Naive thymus-derived CD4-positive, alpha-beta T cell (primary cell): Measurements from ENCODE around the gene SCGB3A2. TPM values are rescaled to one million over a fixed set of nuclear protein-coding genes. Genes with fewer than 3 reads are reported as not detected.

Experiments
- ATAC-seq: fragments of 150-1000 bp; cut with Tn5 transposase; 2 replicates; pipeline ENCODE4 v1.10.0; 2021; ENCODE audit warnings: mild to moderate bottlenecking, moderate library complexity
- CTCF ChIA-PET: fragments of 350-600 bp; sonication (Branson Sonifier 250); formaldehyde crosslinking; loops from one replicate; lab custom pipeline; 2021; ENCODE audit warnings: antibody characterized with exemption; lab: Charles Lee
- POLR2A ChIA-PET: fragments of 350-600 bp; sonication (Branson Sonifier 250); formaldehyde crosslinking; loops from one replicate; lab custom pipeline; 2021; ENCODE audit warnings: antibody characterized with exemption, inconsistent platforms; lab: Charles Lee
- DNase-seq, 9 donors: peaks; one replicate each; pipeline versions ENCODE4 v3.0.0 to v3.0.0-alpha.2; 2020 to 2022; ENCODE audit warnings: mixed read lengths in 1 of 9
- H3K27ac ChIP-seq: one replicate; pipeline ENCODE4 v1.7.0; 2013; ENCODE audit warnings: mild to moderate bottlenecking, low read depth, low read length, moderate library complexity
- H3K27me3 ChIP-seq, 2 donors: one replicate each; pipeline ENCODE4 v1.7.0; 2013; ENCODE audit warnings: low read length in 2 of 2, mild to moderate bottlenecking in 2 of 2, moderate library complexity in 2 of 2; ENCODE audit not compliant: control insufficient read depth in 2 of 2, insufficient read depth in 2 of 2
- H3K36me3 ChIP-seq, 3 experiments: 1 replicate in 2 of 3; 2 replicates in 1 of 3; pipeline ENCODE4 v1.7.0; 2013; ENCODE audit warnings: low read length in 3 of 3, mild to moderate bottlenecking in 3 of 3, moderate library complexity in 1 of 3; ENCODE audit not compliant: insufficient read depth in 3 of 3, control insufficient read depth in 2 of 3
- H3K4me1 ChIP-seq, 2 donors: one replicate each; pipeline ENCODE4 v1.7.0; 2013; ENCODE audit warnings: low read length in 2 of 2, mild to moderate bottlenecking in 2 of 2, moderate library complexity in 1 of 2; ENCODE audit not compliant: control insufficient read depth in 2 of 2, insufficient read depth in 2 of 2
- H3K4me3 ChIP-seq: 2 replicates; pipeline ENCODE4 v1.7.0; 2013; ENCODE audit warnings: mild to moderate bottlenecking, low read length
- H3K9me3 ChIP-seq, 3 experiments: 1 replicate in 2 of 3; 2 replicates in 1 of 3; pipeline ENCODE4 v1.7.0; 2013; ENCODE audit warnings: low read length in 3 of 3; ENCODE audit not compliant: control insufficient read depth in 2 of 3
- H3K27ac Mint-ChIP-seq, 9 donors: one replicate each; pipeline ENCODE4 v1.8.0; 2020 to 2022; ENCODE audit warnings: mixed read lengths in 9 of 9, mild to moderate bottlenecking in 8 of 9, moderate library complexity in 5 of 9, inconsistent platforms in 2 of 9
- H3K27me3 Mint-ChIP-seq, 5 donors: one replicate each; pipeline ENCODE4 v1.8.0; 2021 to 2022; ENCODE audit warnings: mixed read lengths in 5 of 5, mild to moderate bottlenecking in 1 of 5
- H3K36me3 Mint-ChIP-seq, 5 donors: one replicate each; pipeline ENCODE4 v1.8.0; 2020 to 2022; ENCODE audit warnings: mixed read lengths in 5 of 5, mild to moderate bottlenecking in 3 of 5, inconsistent platforms in 1 of 5
- H3K4me1 Mint-ChIP-seq, 7 donors: one replicate each; pipeline ENCODE4 v1.8.0; 2020 to 2022; ENCODE audit warnings: mixed read lengths in 7 of 7, mild to moderate bottlenecking in 3 of 7, inconsistent platforms in 1 of 7
- H3K4me3 Mint-ChIP-seq, 10 donors: one replicate each; pipeline ENCODE4 v1.8.0; 2020 to 2022; ENCODE audit warnings: mild to moderate bottlenecking in 10 of 10, mixed read lengths in 10 of 10, moderate library complexity in 6 of 10, inconsistent platforms in 2 of 10
- H3K9me3 Mint-ChIP-seq, 11 donors: one replicate each; pipeline ENCODE4 v1.8.0; 2020 to 2022; ENCODE audit warnings: mixed read lengths in 11 of 11, mild to moderate bottlenecking in 4 of 11, inconsistent platforms in 1 of 11, moderate library complexity in 1 of 11
- intact Hi-C, 2 donors: fragments of 100-400 bp; cut with micrococcal nuclease; formaldehyde crosslinking; loops; one replicate each; pipeline ENCODE4 v1.15.1; 2023
- polyA plus RNA-seq, 2 donors: library from polyadenylated mRNA; unstranded; fragments of 300-500 nt; fragmentation: Illumina TruSeq; gene quantifications; one replicate each; pipeline ENCODE4 v1.2.3, GENCODE V29; 2021
- total RNA-seq, 6 experiments: library from RNA in 5 of 6; stranded (reverse) in 5 of 6; gene quantifications; 1 replicate in 5 of 6; 2 replicates in 1 of 6; pipeline ENCODE4 v1.2.3 and lab custom pipeline; 2021 to 2026

SCGB3A2 gene
- total and polyA plus RNA-seq, 7 experiments from 2014 or later = not detected

GRCh38 chr5:147854894-147855773, 23.4 kb upstream of the SCGB3A2 start:
- Mint-ChIP-seq H3K27ac (no peak overlapping the region), H3K36me3 (no peaks in the 10 kb centered on the region), H3K27me3 (peaks cover 5 to 23% (median 9%) of the 10 kb centered on the region in 5 donors), H3K9me3 (peaks cover 0 to 3% (median 0%) of the 10 kb centered on the region in 11 donors), H3K4me3 (no peak overlapping the region), H3K4me1 (peaks cover 0 to 5% (median 0%) of the 10 kb centered on the region in 7 donors)
- intact Hi-C loops = loop anchor here in 1 of 2 donors (5.0 kb wide), 1 partner anchor 517 kb away; no protein-coding TSS in a partner anchor
- no peaks in the 10 kb centered on the region for H3K36me3 ChIP-seq
- ChIA-PET POLR2A (no interaction called here), CTCF (interaction anchor here (0.5 kb wide), 1 partner anchor 1261 kb away, joined by 3 read pairs; no protein-coding TSS in a partner anchor)
- DNase-seq (no peak), ATAC-seq (no peak)
- H3K27me3 ChIP-seq = peaks cover 0 to 3% of the 10 kb centered on the region in 2 donors
- no peaks in the 10 kb centered on the region for H3K4me1 ChIP-seq
- H3K9me3 ChIP-seq = no peaks in the 10 kb centered on the region
- no peak overlapping the region for H3K27ac ChIP-seq
- H3K4me3 ChIP-seq = no peak overlapping the region

GRCh38 chr5:147855774-147856069, 22.8 kb upstream of the SCGB3A2 start:
- Mint-ChIP-seq H3K27me3 (peaks cover 5 to 23% (median 9%) of the 10 kb centered on the region in 5 donors), H3K27ac (no peak overlapping the region), H3K36me3 (no peaks in the 10 kb centered on the region), H3K9me3 (peaks cover 0 to 3% (median 0%) of the 10 kb centered on the region in 11 donors), H3K4me3 (no peak overlapping the region), H3K4me1 (peaks cover 0 to 5% (median 0%) of the 10 kb centered on the region in 7 donors)
- no peaks in the 10 kb centered on the region for H3K36me3 ChIP-seq
- no peaks in the 10 kb centered on the region for H3K4me1 ChIP-seq
- no peak overlapping the region for H3K4me3 ChIP-seq
- CTCF ChIA-PET = interaction anchor here (0.5 kb wide), 1 partner anchor 1260 kb away, joined by 3 read pairs; no protein-coding TSS in a partner anchor
- ATAC-seq (no peak), DNase-seq (no peak)
- peaks cover 0 to 3% of the 10 kb centered on the region in 2 donors for H3K27me3 ChIP-seq
- POLR2A ChIA-PET = no interaction called here
- no peak overlapping the region for H3K27ac ChIP-seq
- intact Hi-C loops = loop anchor here (2.0 to 5.0 kb wide), 2 partner anchors 517 to 875 kb away; no protein-coding TSS in a partner anchor
- H3K9me3 ChIP-seq = no peaks in the 10 kb centered on the region

GRCh38 chr5:147856801-147857200, 21.7 kb upstream of the SCGB3A2 start:
- ChIA-PET POLR2A (no interaction called here), CTCF (interaction anchor here (0.5 kb wide), 1 partner anchor 30 kb away, joined by 3 read pairs; no protein-coding TSS in a partner anchor)
- no peaks in the 10 kb centered on the region for H3K9me3 Mint-ChIP-seq
- no peaks in the 10 kb centered on the region for H3K36me3 Mint-ChIP-seq
- Histone ChIP-seq H3K4me1 (no peaks in the 10 kb centered on the region), H3K9me3 (no peaks in the 10 kb centered on the region), H3K27ac (no peak overlapping the region), H3K27me3 (peaks cover 0 to 3% of the 10 kb centered on the region in 2 donors), H3K36me3 (no peaks in the 10 kb centered on the region), H3K4me3 (no peak overlapping the region)
- DNase-seq (no peak), ATAC-seq (no peak)
- H3K4me1 Mint-ChIP-seq = peaks cover 0 to 4% (median 0%) of the 10 kb centered on the region in 7 donors
- peaks cover 5 to 16% (median 9%) of the 10 kb centered on the region in 5 donors for H3K27me3 Mint-ChIP-seq
- H3K27ac Mint-ChIP-seq = no peak overlapping the region
- no peak overlapping the region for H3K4me3 Mint-ChIP-seq
- intact Hi-C loops = loop anchor here (2.0 to 5.0 kb wide), 2 partner anchors 516 to 874 kb away; no protein-coding TSS in a partner anchor

GRCh38 chr5:147857302-147858129, 21.0 kb upstream of the SCGB3A2 start:
- ATAC-seq (peak; percentile 57), DNase-seq (peak in 5 of 9 donors; percentile 7 to 32 (median 11))
- Histone ChIP-seq H3K9me3 (no peaks in the 10 kb centered on the region), H3K27ac (no peak overlapping the region), H3K4me3 (no peak overlapping the region), H3K36me3 (no peaks in the 10 kb centered on the region), H3K4me1 (no peaks in the 10 kb centered on the region), H3K27me3 (peaks cover 0 to 3% of the 10 kb centered on the region in 2 donors)
- H3K9me3 Mint-ChIP-seq = no peaks in the 10 kb centered on the region
- no peaks in the 10 kb centered on the region for H3K36me3 Mint-ChIP-seq
- H3K4me3 Mint-ChIP-seq = no peak overlapping the region
- H3K27ac Mint-ChIP-seq = no peak overlapping the region
- H3K4me1 Mint-ChIP-seq = peaks cover 0 to 4% (median 0%) of the 10 kb centered on the region in 7 donors
- ChIA-PET CTCF (interaction anchor here (0.6 kb wide), 1 partner anchor 590 kb away, joined by 3 read pairs; no protein-coding TSS in a partner anchor), POLR2A (no interaction called here)
- intact Hi-C loops = loop anchor here (2.0 to 5.0 kb wide), 2 partner anchors 515 to 873 kb away; no protein-coding TSS in a partner anchor
- peaks cover 4 to 16% (median 9%) of the 10 kb centered on the region in 5 donors for H3K27me3 Mint-ChIP-seq

- DNase-seq (no peak), ATAC-seq (no peak)
- peaks cover 0 to 3% of the 10 kb centered on the region in 2 donors for H3K27me3 ChIP-seq
- peaks cover 0 to 16% (median 9%) of the 10 kb centered on the region in 5 donors for H3K27me3 Mint-ChIP-seq
- no peaks in the 10 kb centered on the region for H3K9me3 ChIP-seq
- no peak overlapping the region for H3K27ac Mint-ChIP-seq
- no peak overlapping the region for H3K4me3 ChIP-seq
- H3K27ac ChIP-seq = no peak overlapping the region
- H3K4me3 Mint-ChIP-seq = no peak overlapping the region
- POLR2A ChIA-PET = no interaction called here
- H3K4me1 Mint-ChIP-seq = peaks cover 0 to 4% (median 0%) of the 10 kb centered on the region in 7 donors
- H3K36me3 ChIP-seq = no peaks in the 10 kb centered on the region
- no peaks in the 10 kb centered on the region for H3K4me1 ChIP-seq
- CTCF ChIA-PET = interaction anchor here (0.6 kb wide), 2 partner anchors 11 to 589 kb away, joined by 3 to 4 read pairs; no protein-coding TSS in a partner anchor
- intact Hi-C loops = loop anchor here in 1 of 2 donors (5.0 kb wide), 1 partner anchor 514 kb away; no protein-coding TSS in a partner anchor
- H3K36me3 Mint-ChIP-seq = no peaks in the 10 kb centered on the region
- H3K9me3 Mint-ChIP-seq = no peaks in the 10 kb centered on the region
Measured at GRCh38 chr5:147858565-147858964, 19.9 kb upstream of the SCGB3A2 start.

- H3K27me3 Mint-ChIP-seq = peaks cover 0 to 8% (median 5%) of the 10 kb centered on the region in 5 donors
- intact Hi-C loops = loop anchor here in 1 of 2 donors (5.0 kb wide), 1 partner anchor 512 kb away; no protein-coding TSS in a partner anchor
- POLR2A ChIA-PET = no interaction called here
- Histone ChIP-seq H3K27me3 (peaks cover 0 to 3% of the 10 kb centered on the region in 2 donors), H3K27ac (no peak overlapping the region), H3K4me3 (no peak overlapping the region), H3K4me1 (no peaks in the 10 kb centered on the region), H3K9me3 (no peaks in the 10 kb centered on the region), H3K36me3 (no peaks in the 10 kb centered on the region)
- no peaks in the 10 kb centered on the region for H3K36me3 Mint-ChIP-seq
- DNase-seq = no peak
- peaks cover 0 to 4% (median 0%) of the 10 kb centered on the region in 7 donors for H3K4me1 Mint-ChIP-seq
- no peak overlapping the region for H3K27ac Mint-ChIP-seq
- CTCF ChIA-PET = no interaction called here
- no peaks in the 10 kb centered on the region for H3K9me3 Mint-ChIP-seq
- ATAC-seq = no peak
- H3K4me3 Mint-ChIP-seq = no peak overlapping the region
Measured at GRCh38 chr5:147859962-147860640, 18.4 kb upstream of the SCGB3A2 start.
